Lung (tissue), 13 donors: Measurements from ENCODE around the gene ERRFI1. TPM values are rescaled to one million over a fixed set of nuclear protein-coding genes. Genes with fewer than 3 reads are reported as not detected.

Experiments
- ATAC-seq: fragments of 200-7000 bp; cut with Tn5 transposase; one replicate; pipeline ENCODE4 v1.9.1; 2020; ENCODE audit warnings: moderate number of reproducible peaks; ENCODE audit not compliant: insufficient read depth, low FRiP score
- DNase-seq, 3 donors: peaks; one replicate each; pipeline ENCODE4 v3.0.0-alpha.2; 2013 to 2017
- H3K27ac ChIP-seq, 2 donors: one replicate each; pipeline ENCODE4 v1.5.1; 2013; ENCODE audit warnings: mild to moderate bottlenecking in 2 of 2, moderate library complexity in 2 of 2, control low read depth in 1 of 2, inconsistent platforms in 1 of 2, low read depth in 1 of 2, low read length in 1 of 2
- H3K27me3 ChIP-seq, 3 donors: one replicate each; pipeline ENCODE4 v1.5.1; 2013; ENCODE audit warnings: low read length in 2 of 3; ENCODE audit not compliant: control insufficient read depth in 3 of 3, insufficient read depth in 3 of 3
- H3K36me3 ChIP-seq, 4 donors: one replicate each; pipeline ENCODE4 v1.5.1; 2013; ENCODE audit warnings: low read length in 4 of 4, mild to moderate bottlenecking in 1 of 4, moderate library complexity in 1 of 4; ENCODE audit not compliant: control insufficient read depth in 4 of 4, insufficient read depth in 4 of 4
- H3K4me1 ChIP-seq, 5 donors: one replicate each; pipeline ENCODE4 v1.5.1; 2013; ENCODE audit warnings: low read length in 5 of 5, mild to moderate bottlenecking in 2 of 5, moderate library complexity in 1 of 5; ENCODE audit not compliant: control insufficient read depth in 5 of 5, insufficient read depth in 5 of 5
- H3K4me3 ChIP-seq: one replicate; pipeline ENCODE4 v1.5.1; 2013; ENCODE audit warnings: mild to moderate bottlenecking, control low read depth, moderate library complexity
- H3K9ac ChIP-seq, 2 donors: one replicate each; pipeline ENCODE4 v1.5.1; 2013; ENCODE audit warnings: low read length in 2 of 2, control low read depth in 1 of 2; ENCODE audit not compliant: insufficient read depth in 1 of 2
- H3K9me3 ChIP-seq, 4 donors: one replicate each; pipeline ENCODE4 v1.5.1; 2013; ENCODE audit warnings: low read length in 3 of 4, mild to moderate bottlenecking in 1 of 4, moderate library complexity in 1 of 4; ENCODE audit not compliant: control insufficient read depth in 4 of 4, insufficient read depth in 3 of 4
- CTCF ChIP-seq: IDR thresholded peaks from 2 replicates; pipeline ENCODE4 v1.5.1; 2012; ENCODE audit warnings: mild to moderate bottlenecking; ENCODE audit errors: control extremely low read depth, extremely low read depth
- WGBS, 2 donors: extraction: QIAGEN DNeasy Blood & Tissue Kit; methylation state at CpG; one replicate each; pipeline ENCODE4 v1.1.7; 2013; 5-methylcytosine and 5-hydroxymethylcytosine counted together
- polyA plus RNA-seq, 2 donors: library from polyadenylated mRNA; stranded (reverse); fragments of 200-250 nt; gene quantifications; one replicate each; pipeline ENCODE4 v1.2.1, GENCODE V29; 2013
- small RNA-seq: library from RNA; depleted of rRNA; stranded (forward); fragments of <200 nt; gene quantifications from one replicate; pipeline ENCODE3, GENCODE V24; 2014; ENCODE audit warnings: low replicate concordance
- total RNA-seq, 2 donors: library from RNA; depleted of rRNA in 1 of 2; stranded (reverse); fragments of >200 nt in 1 of 2; gene quantifications; one replicate each; pipeline ENCODE4 v1.2.1, GENCODE V29; 2014 to 2021
- donor health status: control.
- donor health status: control.
- donor health status: Bipolar disorder and iron deficiency.
- donor health status: healthy.
- donor health status: DM: yes; HTN: yes; CAD: no.

Gene ERRFI1
- total and polyA plus RNA-seq, 4 donors, result 26.5 to 89.2 (median 61.4) TPM

- H3K27ac ChIP-seq, result peak overlapping the region; percentile 94 to 95
- H3K9me3 ChIP-seq, result no peaks in the 10 kb centered on the region
- peaks cover 0 to 18% (median 1%) of the 10 kb centered on the region in 5 donors for H3K4me1 ChIP-seq
- no peak for TF ChIP-seq CTCF
- WGBS, 2 donors, result 0 to 1% methylated on average over 10 of the region's 10 CpGs
- ATAC-seq, result no peak
- H3K4me3 ChIP-seq, result peak overlapping the region; percentile 83
- peaks cover 11 to 20% (median 16%) of the 10 kb centered on the region in 4 donors for H3K36me3 ChIP-seq
- no peaks in the 10 kb centered on the region for H3K27me3 ChIP-seq
- no peak for DNase-seq
- H3K9ac ChIP-seq, result peak overlapping the region; percentile 83 to 91
These were observed 64.1 kb downstream of the ERRFI1 start for GRCh38 chr1:7962014-7962335.

Small RNAs within 50 kb of the gene (small RNA-seq; reads per million reads assigned to genes)
- not detected for gene RF00019

Other genes with a start within 250 kb of the ERRFI1 start
- gene PER3, start 242.0 kb downstream of the ERRFI1 start, total RNA-seq, result 10 to 100 TPM; 11.5 to 21.1 TPM
- gene PER3, start 242.0 kb downstream of the ERRFI1 start, polyA plus RNA-seq, result 10 to 100 TPM in 1 of 2 donors, 1 to 10 TPM in 1; 3.4 to 11.5 TPM
- gene UTS2, start 173.2 kb downstream of the ERRFI1 start, total RNA-seq, result under 1 TPM in 1 of 2 donors, not detected in 1; 0.82 TPM
- gene UTS2, start 173.2 kb downstream of the ERRFI1 start, polyA plus RNA-seq, result 1 to 10 TPM in 1 of 2 donors, not detected in 1; 1.8 TPM
- gene TNFRSF9, start 85.5 kb downstream of the ERRFI1 start, total RNA-seq, result under 1 TPM; 0.64 to 0.65 TPM
- gene TNFRSF9, start 85.5 kb downstream of the ERRFI1 start, polyA plus RNA-seq, result 1 to 10 TPM in 1 of 2 donors, under 1 TPM in 1; 0.45 to 2.0 TPM
- gene PARK7, start 64.6 kb downstream of the ERRFI1 start, total RNA-seq, result 100 to 1,000 TPM; 140 to 247 TPM
- 100 to 1,000 TPM; 287 to 392 TPM for gene PARK7, start 64.6 kb downstream of the ERRFI1 start, polyA plus RNA-seq